HG02870 (cell line): Measurements from ENCODE around the gene DYNLL1.

ENCODE experiments used
- ATAC-seq: cut with Tn5 transposase; IDR thresholded peaks from one replicate; pipeline ENCODE4 v1.9.1; 2021; ENCODE audit warnings: mild to moderate bottlenecking, moderate library complexity; ENCODE audit not compliant: unreplicated experiment

DYNLL1 gene

GRCh38 chr12:120546050-120546386, 50.1 kb downstream of the DYNLL1 start:
- ATAC-seq = no peak
